HCT116 (cell line): ENCODE results near the gene MCEE. TPM values are rescaled to one million over a fixed set of nuclear protein-coding genes. Genes with fewer than 3 reads are reported as not detected.

Experiments
- ATAC-seq: fragments of 200-7000 bp; cut with Tn5 transposase; 2 replicates; pipeline ENCODE4 v1.9.1; 2020; ENCODE audit warnings: mild to moderate bottlenecking, moderate library complexity
- BruUV-seq: library from RNA; stranded (reverse); fragments of 400-500 nt; replicated peaks from 2 replicates; lab custom pipeline; 2021; lab: Mats Ljungman, UMichigan
- CTCF ChIA-PET: fragments of 300-600 bp; sonication (Branson Sonifier 250); formaldehyde crosslinking; loops from one replicate; lab custom pipeline; 2021; ENCODE audit warnings: antibody characterized with exemption; lab: Charles Lee
- POLR2A ChIA-PET: fragments of 300-600, 350-600 bp; sonication (Branson Sonifier 250); formaldehyde crosslinking; loops from one replicate; lab custom pipeline; 2021; ENCODE audit warnings: antibody characterized with exemption; lab: Charles Lee
- RAD21 ChIA-PET, 2 experiments: fragments of 300-600 bp; sonication (Branson Sonifier 250); formaldehyde crosslinking; loops; one replicate each; lab custom pipeline; 2023; ENCODE audit warnings: low total read pairs in 2 of 2; ENCODE audit not compliant: uncharacterized antibody in 2 of 2, unreplicated experiment in 2 of 2, low non-redundant PET in 1 of 2; lab: Charles Lee
- DNase-seq: peaks from one replicate; pipeline ENCODE4 v3.0.0-alpha.2; 2010; ENCODE audit warnings: low read depth, low spot score
- H2AFZ ChIP-seq: fragments of 200-600 bp; shearing (Covaris generic), sonication (generic); 2 replicates; pipeline ENCODE4 v1.6.1; 2017; ENCODE audit warnings: low read depth, mixed run types, mixed read lengths, antibody characterized with exemption, low read length; ENCODE audit not compliant: poor library complexity, severe bottlenecking
- H3K27ac ChIP-seq: 2 replicates; pipeline ENCODE4 v1.5.1; 2012; ENCODE audit warnings: low read depth, low read length
- H3K27me3 ChIP-seq: fragments of 200-600 bp; sonication (generic); 2 replicates; pipeline ENCODE4 v1.6.1; 2016; ENCODE audit warnings: mixed run types, low read length, mixed read lengths; ENCODE audit not compliant: insufficient read depth
- H3K36me3 ChIP-seq, 2 experiments: fragments of 200-500 bp in 1 of 2; fragments of 200-600 bp in 1 of 2; sonication (Bioruptor generic) in 1 of 2; sonication (generic) in 1 of 2; 2 replicates each; pipeline versions ENCODE4 v1.5.1 to v1.6.1; 2014 to 2016; ENCODE audit warnings: low read length in 2 of 2, inconsistent platforms in 1 of 2, mixed read lengths in 1 of 2, mixed run types in 1 of 2; ENCODE audit not compliant: insufficient read depth in 2 of 2, control insufficient read depth in 1 of 2
- H3K4me1 ChIP-seq, 2 experiments: fragments of 200-600 bp in 1 of 2; sonication (generic) in 1 of 2; 2 replicates each; pipeline versions ENCODE4 v1.5.1 to v1.6.1; 2012 to 2017; ENCODE audit warnings: low read length in 2 of 2, inconsistent platforms in 1 of 2, mild to moderate bottlenecking in 1 of 2, mixed read lengths in 1 of 2, mixed run types in 1 of 2, moderate library complexity in 1 of 2; ENCODE audit not compliant: insufficient read depth in 2 of 2, control insufficient read depth in 1 of 2
- H3K4me2 ChIP-seq: fragments of 200-600 bp; sonication (generic); 2 replicates; pipeline ENCODE4 v1.6.1; 2017; ENCODE audit warnings: mixed run types, low read length, mixed read lengths
- H3K4me3 ChIP-seq, 2 experiments: fragments of 200-600 bp in 1 of 2; sonication (generic) in 1 of 2; replicated peaks in 1 of 2; 2 replicates each; pipeline ENCODE4 v1.5.1; 2011 to 2016; ENCODE audit warnings: low read length in 2 of 2, control low read depth in 1 of 2, low read depth in 1 of 2, mild to moderate bottlenecking in 1 of 2, mixed read lengths in 1 of 2, mixed run types in 1 of 2
- H3K79me2 ChIP-seq: fragments of 200-600 bp; sonication (generic); 2 replicates; pipeline ENCODE4 v1.6.1; 2017; ENCODE audit warnings: mild to moderate bottlenecking, mixed run types, low read length, moderate library complexity, mixed read lengths; ENCODE audit not compliant: insufficient read depth
- H3K9ac ChIP-seq: fragments of 200-600 bp; sonication (generic); 2 replicates; pipeline ENCODE4 v1.6.1; 2016; ENCODE audit warnings: low read length, mixed read lengths
- H3K9me2 ChIP-seq: fragments of 200-600 bp; sonication (generic), shearing (Covaris generic); 2 replicates; pipeline ENCODE4 v1.6.1; 2017; ENCODE audit warnings: mixed run types, mild to moderate bottlenecking, moderate library complexity; ENCODE audit not compliant: insufficient read depth
- H3K9me3 ChIP-seq, 2 experiments: fragments of 200-500 bp in 1 of 2; fragments of 200-600 bp in 1 of 2; sonication (Bioruptor generic) in 1 of 2; sonication (generic) in 1 of 2; 2 replicates each; pipeline ENCODE4 v1.6.1; 2014 to 2017; ENCODE audit warnings: low read length in 2 of 2, mixed read lengths in 2 of 2, inconsistent platforms in 1 of 2, low read depth in 1 of 2, mild to moderate bottlenecking in 1 of 2, mixed run types in 1 of 2, moderate library complexity in 1 of 2; ENCODE audit not compliant: control insufficient read depth in 1 of 2, insufficient read depth in 1 of 2
- H4K20me1 ChIP-seq: fragments of 200-600 bp; sonication (generic), shearing (Covaris generic); 2 replicates; pipeline ENCODE4 v1.6.1; 2017; ENCODE audit warnings: mixed run types, mild to moderate bottlenecking, moderate library complexity; ENCODE audit not compliant: insufficient read depth
- ATF3 ChIP-seq: IDR thresholded peaks from 2 replicates; pipeline ENCODE4 v1.6.1; 2012
- CBX3 ChIP-seq: IDR thresholded peaks from 2 replicates; pipeline ENCODE4 v1.6.1; 2012; ENCODE audit warnings: low read depth
- CEBPB ChIP-seq: IDR thresholded peaks from 2 replicates; pipeline ENCODE4 v1.6.1; 2012; ENCODE audit warnings: low read depth
- ELF1 ChIP-seq: IDR thresholded peaks from 2 replicates; pipeline ENCODE4 v1.6.1; 2012; ENCODE audit warnings: low read depth, borderline replicate concordance
- EZH2 ChIP-seq: fragments of 200-600 bp; sonication (generic); IDR thresholded peaks from 2 replicates; pipeline ENCODE4 v1.6.1; 2017; ENCODE audit warnings: antibody characterized with exemption, mixed run types
- EZH2phosphoT487 ChIP-seq: fragments of 200-600 bp; IDR thresholded peaks from 2 replicates; pipeline ENCODE4 v1.6.1; 2018; ENCODE audit warnings: antibody characterized with exemption, borderline replicate concordance
- MAX ChIP-seq: IDR thresholded peaks from 2 replicates; pipeline ENCODE4 v1.6.1; 2012
- POLR2A ChIP-seq: IDR thresholded peaks from 2 replicates; pipeline ENCODE4 v1.7.0; 2011; ENCODE audit warnings: borderline replicate concordance; ENCODE audit not compliant: insufficient read depth, insufficient read length; ENCODE audit errors: extremely low read depth
- POLR2AphosphoS5 ChIP-seq: IDR thresholded peaks from 2 replicates; pipeline ENCODE4 v1.6.1; 2011; ENCODE audit warnings: mild to moderate bottlenecking, low read depth, low read length, moderate library complexity
- RAD21 ChIP-seq: IDR thresholded peaks from 2 replicates; pipeline ENCODE4 v1.6.1; 2012; ENCODE audit warnings: low read depth, mild to moderate bottlenecking
- REST ChIP-seq: IDR thresholded peaks from 2 replicates; pipeline ENCODE4 v1.6.1; 2012; ENCODE audit warnings: low read depth
- SIN3A ChIP-seq: IDR thresholded peaks from 2 replicates; pipeline ENCODE4 v1.6.1; 2012; ENCODE audit warnings: low read depth
- SP1 ChIP-seq: IDR thresholded peaks from 2 replicates; pipeline ENCODE4 v1.6.1; 2012; ENCODE audit warnings: low read depth
- SRF ChIP-seq: IDR thresholded peaks from 2 replicates; pipeline ENCODE4 v1.6.1; 2012; ENCODE audit warnings: low read depth
- TCF7L2 ChIP-seq: IDR thresholded peaks from 2 replicates; pipeline ENCODE4 v1.7.0; 2011; ENCODE audit warnings: borderline replicate concordance, inconsistent platforms; ENCODE audit not compliant: insufficient read depth, insufficient read length; ENCODE audit errors: extremely low read depth
- YY1 ChIP-seq: IDR thresholded peaks from 2 replicates; pipeline ENCODE4 v1.6.1; 2011; ENCODE audit warnings: low read length, low read depth, moderate library complexity, mild to moderate bottlenecking; ENCODE audit not compliant: insufficient replicate concordance; ENCODE audit errors: extremely low read depth
- ZFX ChIP-seq: fragments of 450-650 bp; IDR thresholded peaks from 2 replicates; pipeline ENCODE4 v1.6.1; 2017
- ZNF274 ChIP-seq: fragments of 200-500 bp; sonication (Bioruptor generic); IDR thresholded peaks from 2 replicates; pipeline ENCODE4 v1.6.1; 2014; ENCODE audit warnings: mild to moderate bottlenecking, low read depth, low read length, inconsistent platforms
- intact Hi-C: fragments of 100-400 bp; cut with micrococcal nuclease; formaldehyde crosslinking; loops from 2 replicates; pipeline ENCODE4 v1.10.0; 2022
- total RNA-seq: library from RNA; stranded (reverse); gene quantifications from one replicate; pipeline ENCODE4 v1.2.1, GENCODE V29; 2021; ENCODE audit not compliant: unreplicated experiment

Gene MCEE
- total RNA-seq, 1 experiment from 2014 or later: 9.0 TPM

GRCh38 chr2:71129902-71130151 is 202 bp downstream of the MCEE start:
- H3K9me3 ChIP-seq: no peaks in the 10 kb centered on the region
- BruUV-seq: no TSS peak
- ATAC-seq (peak; percentile 62), DNase-seq (peak; percentile 22)
- peak overlapping the region; percentile 81 for H3K9ac ChIP-seq
- CTCF ChIA-PET: interaction anchor here (0.6 kb wide), 1 partner anchor 29 kb away, joined by 3 read pairs; no protein-coding TSS in a partner anchor
- peak overlapping the region; percentile 49 for H2AFZ ChIP-seq
- peaks cover 15 to 18% of the 10 kb centered on the region in 2 experiments for H3K36me3 ChIP-seq
- H3K4me2 ChIP-seq: peak overlapping the region; percentile 75
- H4K20me1 ChIP-seq: no peaks in the 10 kb centered on the region; the same call in 1 of the 2 replicates
- intact Hi-C loops: loop anchor here (10.0 kb wide), 1 partner anchor 225 kb away; no protein-coding TSS in a partner anchor
- H3K9me2 ChIP-seq: no peaks in the 10 kb centered on the region
- no peaks in the 10 kb centered on the region for H3K27me3 ChIP-seq
- peaks cover 56% of the 10 kb centered on the region for H3K79me2 ChIP-seq
- peaks cover 0 to 21% of the 10 kb centered on the region in 2 experiments; a peak in 2 of 4 replicates for H3K4me1 ChIP-seq
- TF ChIP-seq ATF3 (no peak), EZH2phosphoT487 (no peak), ZFX (no peak), ZNF274 (no peak), CEBPB (no peak), POLR2AphosphoS5 (no peak), RAD21 (no peak), YY1 (no peak), SIN3A (no peak), SP1 (0 out of 2 replicates have a peak, but pooled peaks have one; percentile 6), CBX3 (no peak), SRF (no peak), REST (no peak), TCF7L2 (no peak), ELF1 (no peak), EZH2 (no peak), MAX (0 out of 2 replicates have a peak, but pooled peaks have one; percentile 35), POLR2A (no peak)
- TF ChIP-seq, all 23 proteins: peak for 2
- H3K4me3 ChIP-seq: peak overlapping the region; percentile 83 to 97
- ChIA-PET RAD21 (no interaction called here), POLR2A (no interaction called here)
- peak overlapping the region; percentile 72 for H3K27ac ChIP-seq
